ENCODE results near the gene KIF1C.

Gene KIF1C

DNA sequence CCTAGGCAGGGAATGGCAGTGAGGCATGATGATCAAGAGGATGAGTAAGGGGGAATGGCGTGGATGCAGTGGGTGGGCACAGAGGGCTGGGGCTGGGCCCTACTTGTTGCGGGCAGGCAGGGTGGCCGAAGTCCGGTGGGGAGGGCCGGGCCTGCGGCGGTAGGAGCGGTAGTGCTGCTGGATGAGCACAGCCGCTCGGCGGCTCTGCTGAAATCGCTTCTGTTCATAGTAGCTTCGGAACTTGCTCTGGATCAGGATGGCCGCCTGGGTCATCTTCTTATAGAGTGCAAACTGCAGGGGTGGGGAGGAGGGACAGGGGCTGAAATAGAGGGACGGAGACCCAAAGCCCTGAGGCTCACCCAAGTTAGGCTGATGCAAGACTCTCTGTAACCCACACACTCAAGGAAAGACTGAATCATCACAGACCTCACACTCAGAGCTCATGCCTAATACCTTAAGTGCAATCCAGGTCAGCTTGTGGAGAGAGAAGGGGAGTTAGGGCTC, 28.7 kb upstream of the KIF1C start:
- no peak for DNase-seq

- no peak for DNase-seq
Observed at GRCh38 chr17:4969551-4970173, 28.1 kb upstream of the KIF1C start.

DNA sequence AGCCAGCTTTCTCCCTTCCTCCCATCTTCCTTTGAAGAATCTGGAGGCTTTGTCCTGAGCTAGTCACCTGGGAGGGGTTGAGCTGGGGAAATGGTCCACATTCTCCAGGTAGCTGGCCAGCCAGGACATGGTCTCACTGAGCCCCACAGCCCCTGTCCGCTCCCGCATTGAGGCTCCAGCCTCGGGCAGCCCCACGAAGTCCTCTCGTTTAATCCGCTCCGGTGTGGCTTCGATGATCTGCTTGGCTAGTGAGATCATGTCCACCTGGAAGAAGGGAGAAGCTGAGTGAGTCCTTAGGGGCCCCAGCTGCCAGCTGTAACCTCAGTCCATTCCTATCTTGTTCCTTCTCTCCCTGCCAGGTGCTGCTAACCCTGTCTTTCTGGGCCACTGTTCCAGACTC, 27.5 kb upstream of the KIF1C start:
- DNase-seq, result no peak

DNA sequence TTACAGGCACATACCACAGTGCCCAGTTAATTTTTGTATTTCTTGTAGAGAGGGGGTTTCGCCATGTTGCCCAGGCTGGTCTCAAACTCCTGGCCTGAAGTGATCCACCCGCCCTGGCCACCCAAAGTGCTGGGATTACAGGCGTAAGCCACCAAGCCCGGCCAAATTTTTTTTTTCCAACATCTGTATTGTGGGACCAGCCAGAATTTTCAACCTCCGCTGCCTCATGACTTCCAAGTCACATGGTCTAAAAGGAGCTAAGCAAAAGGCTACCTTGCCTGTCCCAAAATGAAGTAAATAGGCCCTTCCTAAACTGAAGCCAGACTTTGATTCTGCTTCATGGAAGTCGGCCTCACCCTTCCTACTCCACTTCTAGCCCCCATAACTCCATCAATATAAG, 25.9 kb upstream of the KIF1C start:
- no peak for DNase-seq

DNA sequence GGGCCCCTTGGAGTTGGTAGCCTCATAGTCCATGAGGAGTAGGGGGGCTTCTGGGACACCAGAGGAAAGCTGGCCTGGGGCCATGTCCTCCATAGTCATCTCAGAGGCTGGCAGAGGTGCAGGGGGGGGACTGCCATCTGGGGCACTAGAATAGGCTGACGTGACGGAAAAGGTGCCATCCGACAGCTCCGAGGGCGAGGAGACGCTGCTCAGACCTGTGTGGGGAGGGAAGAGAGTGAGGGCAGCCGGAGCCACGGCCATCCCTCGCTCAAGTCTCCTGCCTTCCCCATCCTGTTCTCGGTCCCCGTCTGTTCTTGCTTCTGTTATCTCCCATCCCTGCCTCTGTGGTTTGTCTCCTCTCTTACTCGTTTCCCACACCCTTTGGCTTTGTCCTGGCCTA, 25.4 kb upstream of the KIF1C start:
- DNase-seq, result no peak

GRCh38 chr17:4972752-4973151, 25.0 kb upstream of the KIF1C start:
- no peak for DNase-seq

- no peak for DNase-seq
Observed at GRCh38 chr17:4973256-4974114, 24.3 kb upstream of the KIF1C start.

- no peak for DNase-seq
Observed at GRCh38 chr17:4974115-4974670, 23.6 kb upstream of the KIF1C start.

DNA sequence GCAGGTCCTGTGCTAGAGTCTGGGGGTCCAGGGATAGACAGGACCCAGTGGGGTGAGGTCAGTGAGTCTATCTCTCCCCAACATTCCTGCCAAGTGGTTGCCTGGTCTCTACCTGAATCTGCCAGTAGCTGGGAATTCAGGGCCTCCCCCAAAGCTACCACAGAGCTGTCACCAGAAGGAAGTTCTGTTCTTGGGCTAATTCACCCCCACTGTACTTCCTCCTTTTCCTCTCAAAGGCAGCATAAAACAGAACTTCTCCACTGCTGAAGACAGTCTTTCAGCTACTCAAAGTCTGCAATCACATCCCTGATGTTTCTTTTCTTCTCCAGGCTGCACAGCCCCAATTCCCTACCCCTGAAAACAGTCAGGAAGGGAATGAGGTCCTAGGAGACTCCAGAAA, 19.0 kb upstream of the KIF1C start:
- DNase-seq, result no peak

DNA sequence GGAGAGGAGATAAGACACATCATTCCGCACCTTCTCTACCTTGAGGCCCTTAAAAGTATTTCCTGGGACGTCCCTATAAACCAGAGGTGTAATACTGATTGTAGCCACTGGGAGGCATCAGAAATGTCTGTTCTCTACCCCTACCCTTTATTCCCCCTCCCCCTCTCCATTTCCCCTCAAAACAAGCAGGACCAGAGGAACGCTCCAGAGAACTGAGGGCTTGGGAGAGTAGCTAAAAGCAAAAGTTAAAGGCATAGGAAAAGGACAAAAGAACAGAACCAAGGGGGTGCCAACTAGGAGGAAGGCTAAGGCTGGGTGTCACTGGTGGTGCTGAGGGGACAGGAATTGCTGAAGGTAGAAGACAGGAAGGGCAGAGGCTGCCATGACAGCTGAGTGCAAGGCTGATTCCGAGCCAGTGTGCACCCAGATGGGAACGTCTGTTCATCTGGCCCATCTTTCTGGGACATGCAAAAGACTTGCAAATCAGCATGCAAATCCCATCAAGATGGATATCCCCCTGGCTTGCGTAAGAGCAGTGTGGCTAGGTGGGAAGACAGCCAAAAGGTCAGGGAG, 17.0 kb upstream of the KIF1C start:
- peak; percentile 45 for DNase-seq

DNA sequence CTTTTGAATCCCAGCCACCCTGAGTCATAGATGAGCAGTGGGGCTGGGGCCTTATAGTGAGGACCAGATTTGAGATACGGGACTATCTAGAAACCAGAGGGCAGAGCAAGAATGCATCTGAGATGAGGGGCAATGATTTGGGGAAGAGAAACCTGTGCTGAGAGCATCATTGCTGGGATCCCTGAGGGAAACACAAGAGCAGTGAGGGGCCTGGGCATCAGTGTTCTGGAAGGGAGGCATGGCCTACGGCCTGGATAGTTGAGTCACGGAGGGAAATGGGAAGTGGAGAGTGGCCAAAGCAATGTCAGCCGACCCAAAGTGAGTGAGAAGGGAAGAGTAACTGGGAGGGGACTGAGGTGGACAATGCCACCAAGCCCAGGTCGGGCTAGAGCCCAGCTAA, 15.4 kb upstream of the KIF1C start:
- DNase-seq, result no peak

DNA sequence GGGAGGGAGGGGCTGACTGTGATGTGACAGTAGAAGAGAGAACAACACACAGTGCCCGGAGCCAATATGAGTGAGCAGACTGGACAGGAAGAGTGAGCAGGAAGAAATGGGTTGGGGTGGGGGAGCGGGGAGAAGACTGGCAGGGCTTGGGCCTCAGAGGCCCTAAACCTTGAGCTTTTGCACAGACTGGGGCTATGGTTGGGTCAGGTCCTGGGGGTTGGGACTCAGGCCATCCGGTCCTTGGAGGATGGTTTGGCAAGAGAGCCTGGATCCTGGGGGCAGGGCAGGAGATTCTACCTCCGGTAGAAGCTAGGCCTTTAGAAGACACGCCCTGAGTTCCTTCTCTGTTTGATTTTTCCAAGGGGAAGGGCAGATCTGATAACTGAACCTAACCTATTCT, 11.3 kb upstream of the KIF1C start:
- no peak for DNase-seq

DNA sequence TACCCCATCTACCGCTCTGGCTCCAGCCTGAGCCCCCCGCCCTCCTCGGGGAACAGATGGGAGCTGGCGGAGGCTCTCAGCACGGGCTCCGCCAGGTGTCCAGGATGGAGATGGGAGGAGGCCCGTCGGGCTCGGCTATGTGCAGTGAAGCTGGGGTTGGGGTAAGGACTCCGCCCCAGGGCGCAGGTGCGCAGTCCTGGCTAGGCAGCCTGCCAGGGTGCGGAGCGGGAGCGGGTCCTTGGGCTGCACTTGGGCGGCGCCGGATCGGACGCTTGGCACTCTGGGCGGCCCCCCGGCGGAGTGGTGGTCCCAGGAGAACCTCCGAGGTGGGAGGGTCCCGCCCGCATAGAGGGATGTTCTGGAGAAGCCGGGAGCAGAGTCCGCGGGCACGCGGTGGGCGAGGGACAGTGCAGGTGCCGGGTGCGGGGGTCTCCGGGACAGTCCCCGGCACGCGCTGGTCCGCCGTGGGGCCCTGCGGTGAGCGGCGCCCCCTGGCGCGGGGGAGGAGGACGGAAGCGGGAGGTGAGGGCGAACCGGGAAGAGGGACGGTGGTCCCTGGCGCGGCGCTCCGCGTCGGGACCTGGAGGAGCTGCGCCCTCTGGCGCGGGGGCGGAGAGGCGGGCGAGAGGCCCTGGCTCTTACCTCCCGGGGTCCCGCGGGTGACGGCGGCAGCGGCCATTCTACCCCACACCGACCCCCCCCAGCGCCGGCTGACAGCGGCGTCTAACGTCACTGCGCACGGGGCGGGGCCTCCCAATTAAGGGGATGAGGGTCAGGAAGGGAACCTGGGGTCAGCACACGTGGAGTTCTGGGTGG, 10.6 kb upstream of the KIF1C start, which contains the start of gene CAMTA2:
TSS of gene CAMTA2 (minus strand) at position 725 of the 816 bp plus-strand sequence. CDS start 1,453 bp downstream, outside the sequence.
- peak; percentile 87 for DNase-seq

DNA sequence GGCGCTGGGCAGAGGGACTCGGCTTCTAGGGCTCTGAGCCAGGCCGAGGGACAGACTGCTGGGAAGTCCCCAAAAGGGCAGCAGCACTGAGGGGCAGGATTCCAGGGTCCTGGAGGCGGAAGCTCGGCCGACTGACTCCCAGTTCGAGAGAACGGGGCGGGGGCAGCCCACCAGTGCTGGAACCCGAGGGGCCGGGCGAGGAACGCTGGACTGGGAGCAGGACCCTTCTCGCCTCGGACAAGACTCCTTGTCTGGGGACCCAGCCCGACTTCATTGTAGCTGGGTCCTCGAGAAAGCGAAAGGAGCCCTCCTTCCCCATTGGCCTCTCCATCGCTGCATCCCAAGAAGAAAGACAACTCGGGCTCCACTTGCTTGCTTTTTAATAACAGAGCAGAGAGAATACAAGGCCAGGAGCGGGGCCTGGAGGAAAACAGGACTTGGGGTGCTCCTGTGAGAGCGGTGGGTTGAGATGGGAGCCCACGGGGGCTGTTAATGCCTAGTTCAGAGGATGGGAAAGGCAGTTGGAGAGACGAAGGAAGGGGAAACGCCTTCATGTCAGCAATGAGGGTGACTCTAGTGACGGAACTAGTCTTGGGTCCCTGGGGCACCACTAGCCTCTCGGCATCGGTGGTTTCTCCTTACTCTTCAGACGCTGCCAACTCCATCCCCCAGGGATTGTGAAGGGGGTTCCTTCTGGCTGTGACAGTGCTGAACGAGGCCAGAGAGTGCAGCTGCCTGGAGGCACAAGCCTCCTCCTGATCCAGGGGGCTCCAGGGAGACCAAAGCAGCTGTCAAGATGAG, 9.8 kb upstream of the KIF1C start:
- DNase-seq, result no peak

- no peak for DNase-seq
Observed at GRCh38 chr17:4994081-4994595, 3.6 kb upstream of the KIF1C start.

DNA sequence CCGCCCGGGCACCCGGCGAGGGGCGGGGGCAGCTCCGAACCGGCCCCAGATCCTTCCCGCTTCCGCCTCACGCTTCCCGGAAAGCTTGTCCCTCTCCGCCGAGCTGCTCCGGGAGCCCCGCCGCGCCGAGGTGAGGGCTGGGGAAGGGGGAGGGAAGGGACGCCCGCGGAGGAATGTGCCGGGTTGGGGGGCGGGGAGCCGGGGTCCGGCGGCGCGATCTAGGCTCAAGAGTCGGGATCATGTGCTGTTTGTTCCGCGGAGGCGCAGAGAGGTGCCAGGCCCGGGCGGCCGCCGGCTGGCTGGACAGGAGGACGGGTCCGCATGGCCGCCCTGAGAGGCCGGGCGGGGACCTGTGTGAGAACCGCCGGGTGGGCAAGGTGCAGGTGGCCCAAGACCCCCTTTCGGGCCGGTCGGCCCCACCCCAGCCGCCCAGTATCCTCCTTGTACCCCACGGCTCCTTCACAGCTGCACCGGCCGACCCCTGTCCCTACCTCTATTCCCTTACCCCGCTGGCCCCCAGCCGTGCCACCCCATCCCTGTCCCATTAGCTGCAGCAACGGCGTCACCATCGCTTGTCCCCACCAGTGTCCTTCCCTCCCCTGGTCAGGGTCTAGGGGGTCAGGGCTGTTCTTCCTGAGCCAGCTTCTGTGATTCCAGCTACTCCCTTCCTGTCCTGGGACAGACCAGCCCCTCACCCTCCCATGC, 429 bp downstream of the KIF1C start:
- peak; percentile 23 for DNase-seq

- DNase-seq, result no peak
Observed at GRCh38 chr17:4998732-4999429, 1.1 kb downstream of the KIF1C start.

DNA sequence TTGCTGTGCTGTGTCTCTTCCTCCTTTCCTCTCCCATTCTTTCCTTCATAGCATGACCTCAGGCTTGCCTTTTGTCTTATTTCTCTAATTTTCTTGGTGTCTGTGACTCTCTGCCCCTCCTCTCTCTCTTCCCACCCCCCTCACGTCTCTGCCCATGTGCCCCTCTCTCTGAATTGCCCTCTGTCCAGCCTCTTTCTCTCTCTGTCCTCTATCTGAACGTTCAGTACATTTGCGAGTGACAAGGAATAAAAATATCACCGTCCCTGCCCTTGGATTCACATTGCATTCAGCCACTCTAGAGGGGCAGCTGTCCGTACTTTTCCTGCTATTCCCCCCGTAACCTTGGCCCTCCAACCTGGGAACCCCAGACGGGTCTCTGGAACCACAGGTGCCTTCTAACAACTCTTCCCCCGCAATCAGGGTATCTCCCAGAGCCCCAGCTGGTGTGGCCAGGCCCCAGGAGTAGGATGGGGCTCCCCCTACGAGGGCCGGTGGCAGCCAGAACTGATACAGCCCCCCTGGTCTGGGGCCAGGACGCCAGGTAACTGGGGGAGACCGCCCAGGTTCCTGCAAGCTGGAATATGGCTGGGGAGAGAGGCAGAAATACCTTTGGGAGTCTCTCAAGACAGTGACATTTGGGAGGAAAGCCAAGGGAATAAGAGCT, 1.8 kb downstream of the KIF1C start:
- no peak for DNase-seq

DNA sequence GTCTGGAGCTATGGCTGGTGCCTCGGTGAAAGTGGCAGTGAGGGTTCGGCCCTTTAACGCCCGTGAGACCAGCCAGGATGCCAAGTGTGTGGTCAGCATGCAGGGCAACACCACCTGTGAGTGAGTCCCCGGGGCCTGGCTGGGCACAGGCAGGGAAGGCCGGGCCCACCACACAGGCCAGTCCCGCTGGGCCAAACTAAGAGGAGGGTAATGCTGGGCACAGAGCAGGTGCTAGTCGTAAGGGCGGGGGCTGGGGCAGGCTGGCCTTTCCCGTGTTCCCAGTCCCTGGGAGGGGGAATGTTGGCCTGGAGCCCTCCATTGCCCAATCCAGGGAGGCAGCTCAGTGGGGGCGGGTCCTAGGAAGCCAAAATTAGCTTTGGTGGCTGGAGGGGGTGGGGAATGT, 2.5 kb downstream of the KIF1C start:
- DNase-seq, result no peak

Measured in effector CD4-positive, alpha-beta T cell (primary cell).